ENCODE results near the gene ADAM22. TPM values are rescaled to one million over a fixed set of nuclear protein-coding genes. Genes with fewer than 3 reads are reported as not detected.

Gene ADAM22
- total and polyA plus RNA-seq, 4 donors = 27.2 to 178 (median 44.1) TPM

DNA sequence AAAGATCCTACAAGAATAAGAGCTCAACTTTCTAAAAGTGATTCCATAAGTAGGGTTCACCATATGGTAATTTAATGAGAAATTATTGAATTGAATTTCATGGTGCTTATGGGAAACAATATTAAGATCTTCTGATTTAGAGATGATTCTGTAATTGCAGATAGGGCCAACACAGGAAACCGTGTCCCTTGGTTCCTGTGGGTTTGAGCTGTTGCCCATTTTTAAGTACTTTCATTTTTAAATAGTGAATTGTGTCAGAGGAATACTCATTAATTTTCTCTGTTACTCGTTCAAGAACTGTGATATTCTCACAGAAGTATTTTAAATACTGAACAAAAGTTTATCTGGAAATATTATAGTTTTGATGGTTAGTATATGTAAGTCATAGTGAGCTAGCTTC lies 156.6 kb downstream of the ADAM22 start:
- Histone ChIP-seq H3K4me3 (ENCODE audit: low read depth, low read length) (no peak overlapping the region), H3K9me3 (ENCODE audit: control insufficient read depth, insufficient read depth, low read length) (no peaks in the 10 kb centered on the region), H3K27me3 (ENCODE audit: control insufficient read depth, insufficient read depth, low read length) (no peaks in the 10 kb centered on the region), H3K36me3 (ENCODE audit: control insufficient read depth, insufficient read depth, low read length) (no peaks in the 10 kb centered on the region), H3K4me1 (ENCODE audit: control insufficient read depth, insufficient read depth, low read length) (no peaks in the 10 kb centered on the region), H3K27ac (ENCODE audit: low read depth, low read length) (no peak overlapping the region)
- no CpG with 5 or more reads among the region's 2 CpGs for WGBS (ENCODE audit: insufficient coverage)
- no peak for DNase-seq (ENCODE audit: low read depth in 4 of 6, low spot score in 6 of 6)

DNA sequence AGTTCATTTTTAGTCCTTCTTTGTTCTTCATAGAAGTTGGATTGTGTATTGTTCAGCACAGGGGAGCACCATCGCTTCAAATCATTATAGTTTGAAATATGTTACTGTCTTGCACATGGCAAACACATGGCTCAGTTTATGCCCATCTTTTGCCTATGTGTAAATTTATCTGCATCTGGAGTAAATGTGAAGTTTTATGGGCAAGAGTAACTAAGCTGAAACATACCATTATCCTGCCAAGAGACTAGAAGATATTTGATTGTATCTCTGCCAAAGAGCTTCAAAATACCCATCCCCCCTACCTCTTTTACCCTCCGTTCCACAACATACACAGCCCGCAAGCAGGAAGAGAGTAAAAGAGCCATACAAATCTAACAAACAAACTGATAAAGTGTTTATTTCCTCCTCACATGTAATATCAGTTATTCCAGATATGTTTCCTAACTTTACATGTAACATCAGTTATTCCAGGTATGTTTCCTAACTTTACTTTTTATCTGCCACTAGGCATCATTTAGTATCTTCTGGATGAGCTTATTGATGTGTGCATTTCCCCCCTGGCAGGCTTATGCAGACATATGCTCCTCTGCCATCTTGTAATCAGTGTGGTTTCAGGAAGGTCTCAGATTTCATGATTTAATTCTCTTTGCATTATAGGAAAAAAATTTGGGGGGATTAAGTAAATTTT lies 158.1 kb downstream of the ADAM22 start:
- Histone ChIP-seq H3K4me1 (ENCODE audit: control insufficient read depth, insufficient read depth, low read length) (no peaks in the 10 kb centered on the region), H3K9me3 (ENCODE audit: control insufficient read depth, insufficient read depth, low read length) (no peaks in the 10 kb centered on the region), H3K4me3 (ENCODE audit: low read depth, low read length) (no peak overlapping the region), H3K27ac (ENCODE audit: low read depth, low read length) (no peak overlapping the region), H3K27me3 (ENCODE audit: control insufficient read depth, insufficient read depth, low read length) (no peaks in the 10 kb centered on the region), H3K36me3 (ENCODE audit: control insufficient read depth, insufficient read depth, low read length) (no peaks in the 10 kb centered on the region)
- WGBS (ENCODE audit: insufficient coverage) = no CpG with 5 or more reads among the region's 3 CpGs
- DNase-seq (ENCODE audit: low read depth in 4 of 6, low spot score in 6 of 6) = peak in 1 of 6 donors; percentile 30

DNA sequence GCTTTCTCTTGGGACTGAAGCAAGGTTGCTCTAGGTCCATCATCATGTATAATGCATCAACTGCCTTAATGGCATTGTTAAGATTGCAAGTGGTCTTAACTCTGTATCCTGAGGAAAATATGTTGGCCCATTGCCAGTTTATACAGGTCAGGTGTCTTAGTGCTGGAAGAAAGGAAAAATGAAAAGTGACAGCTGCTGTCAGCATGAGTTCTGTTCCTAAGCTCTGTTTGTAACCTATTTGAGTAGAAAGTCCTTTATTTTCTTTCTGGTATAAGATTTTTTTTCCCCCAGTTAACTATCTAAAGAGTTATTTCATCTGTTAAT lies 158.6 kb downstream of the ADAM22 start:
- no peaks in the 10 kb centered on the region for H3K36me3 ChIP-seq (ENCODE audit: control insufficient read depth, insufficient read depth, low read length)
- H3K27ac ChIP-seq (ENCODE audit: low read depth, low read length) = no peak overlapping the region
- no peak for DNase-seq (ENCODE audit: low read depth in 4 of 6, low spot score in 6 of 6)
- H3K4me1 ChIP-seq (ENCODE audit: control insufficient read depth, insufficient read depth, low read length) = no peaks in the 10 kb centered on the region
- no peaks in the 10 kb centered on the region for H3K9me3 ChIP-seq (ENCODE audit: control insufficient read depth, insufficient read depth, low read length)
- H3K27me3 ChIP-seq (ENCODE audit: control insufficient read depth, insufficient read depth, low read length) = no peaks in the 10 kb centered on the region
- no peak overlapping the region for H3K4me3 ChIP-seq (ENCODE audit: low read depth, low read length)

DNA sequence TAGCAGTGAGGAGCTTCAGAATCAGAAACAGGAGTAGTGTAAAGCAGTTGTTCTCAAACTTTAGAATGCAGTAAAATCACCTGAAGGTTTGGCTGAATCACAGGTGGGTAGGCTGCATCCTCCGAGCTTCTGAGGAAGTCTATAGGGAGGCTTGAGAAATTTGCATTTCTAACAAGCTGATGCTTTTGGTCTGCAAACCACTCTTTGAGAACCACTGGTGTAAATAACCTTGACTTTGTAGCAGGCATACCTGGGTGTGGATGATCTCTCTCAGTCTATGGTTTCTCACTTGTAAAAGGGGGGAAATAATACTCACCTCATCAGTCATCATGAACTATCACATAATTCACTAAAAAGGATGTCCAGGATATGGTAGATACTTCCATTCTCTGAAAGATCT lies 167.7 kb downstream of the ADAM22 start:
- H3K27ac ChIP-seq (ENCODE audit: low read depth, low read length) = no peak overlapping the region
- H3K4me1 ChIP-seq (ENCODE audit: control insufficient read depth, insufficient read depth, low read length) = no peaks in the 10 kb centered on the region
- no peak overlapping the region for H3K4me3 ChIP-seq (ENCODE audit: low read depth, low read length)
- DNase-seq (ENCODE audit: low read depth in 4 of 6, low spot score in 6 of 6) = no peak
- 82% methylated on average over 1 of the region's 1 CpG for WGBS (ENCODE audit: insufficient coverage)
- no peaks in the 10 kb centered on the region for H3K27me3 ChIP-seq (ENCODE audit: control insufficient read depth, insufficient read depth, low read length)
- H3K9me3 ChIP-seq (ENCODE audit: control insufficient read depth, insufficient read depth, low read length) = no peaks in the 10 kb centered on the region
- no peaks in the 10 kb centered on the region for H3K36me3 ChIP-seq (ENCODE audit: control insufficient read depth, insufficient read depth, low read length)

DNA sequence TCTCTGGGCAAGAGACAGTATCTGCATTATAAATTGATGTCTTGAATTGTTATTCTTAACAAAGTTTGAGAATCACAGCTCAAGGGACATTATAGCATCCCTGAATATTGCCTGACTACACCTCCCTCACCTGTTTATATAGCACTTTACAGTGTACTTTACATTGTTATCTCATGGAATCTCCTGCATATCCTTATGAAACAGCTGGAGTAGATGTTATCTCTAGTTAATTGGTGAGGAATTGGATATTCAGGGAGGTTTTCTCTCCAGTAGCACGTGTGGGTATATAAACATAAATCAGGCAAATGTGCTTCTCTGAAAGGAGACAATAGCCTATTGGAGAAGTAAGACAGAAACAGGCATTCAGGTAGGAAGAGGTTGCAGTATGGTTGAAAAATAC lies 168.6 kb downstream of the ADAM22 start:
- Histone ChIP-seq H3K4me1 (ENCODE audit: control insufficient read depth, insufficient read depth, low read length) (no peaks in the 10 kb centered on the region), H3K4me3 (ENCODE audit: low read depth, low read length) (no peak overlapping the region), H3K36me3 (ENCODE audit: control insufficient read depth, insufficient read depth, low read length) (no peaks in the 10 kb centered on the region), H3K27me3 (ENCODE audit: control insufficient read depth, insufficient read depth, low read length) (no peaks in the 10 kb centered on the region), H3K9me3 (ENCODE audit: control insufficient read depth, insufficient read depth, low read length) (no peaks in the 10 kb centered on the region), H3K27ac (ENCODE audit: low read depth, low read length) (no peak overlapping the region)
- no peak for DNase-seq (ENCODE audit: low read depth in 4 of 6, low spot score in 6 of 6)
- WGBS (ENCODE audit: insufficient coverage) = no CpG with 5 or more reads among the region's 1 CpG

DNA sequence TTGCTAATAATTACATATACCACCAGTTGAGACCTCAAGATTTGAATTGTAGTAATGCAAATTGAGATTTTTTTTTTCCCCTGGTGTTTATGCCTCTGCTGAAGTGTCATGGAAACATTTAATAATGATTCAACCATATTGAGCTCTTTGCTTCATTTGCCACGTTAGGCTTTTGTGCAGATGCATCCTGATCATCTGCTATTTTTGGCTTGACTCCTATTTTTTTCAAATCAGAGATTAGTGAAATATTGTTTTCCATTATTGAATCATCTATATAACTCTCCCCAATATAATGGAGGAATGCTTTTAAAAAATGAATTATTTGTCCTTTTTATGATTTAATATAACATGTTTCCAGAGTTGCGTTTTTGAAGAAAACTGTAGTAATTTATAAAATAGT lies 170.7 kb downstream of the ADAM22 start:
- no peak for DNase-seq (ENCODE audit: low read depth in 4 of 6, low spot score in 6 of 6)
- Histone ChIP-seq H3K9me3 (ENCODE audit: control insufficient read depth, insufficient read depth, low read length) (no peaks in the 10 kb centered on the region), H3K36me3 (ENCODE audit: control insufficient read depth, insufficient read depth, low read length) (no peaks in the 10 kb centered on the region), H3K4me3 (ENCODE audit: low read depth, low read length) (no peak overlapping the region), H3K4me1 (ENCODE audit: control insufficient read depth, insufficient read depth, low read length) (no peaks in the 10 kb centered on the region), H3K27me3 (ENCODE audit: control insufficient read depth, insufficient read depth, low read length) (no peaks in the 10 kb centered on the region), H3K27ac (ENCODE audit: low read depth, low read length) (no peak overlapping the region)
- WGBS (ENCODE audit: insufficient coverage) = no CpG with 5 or more reads among the region's 2 CpGs

DNA sequence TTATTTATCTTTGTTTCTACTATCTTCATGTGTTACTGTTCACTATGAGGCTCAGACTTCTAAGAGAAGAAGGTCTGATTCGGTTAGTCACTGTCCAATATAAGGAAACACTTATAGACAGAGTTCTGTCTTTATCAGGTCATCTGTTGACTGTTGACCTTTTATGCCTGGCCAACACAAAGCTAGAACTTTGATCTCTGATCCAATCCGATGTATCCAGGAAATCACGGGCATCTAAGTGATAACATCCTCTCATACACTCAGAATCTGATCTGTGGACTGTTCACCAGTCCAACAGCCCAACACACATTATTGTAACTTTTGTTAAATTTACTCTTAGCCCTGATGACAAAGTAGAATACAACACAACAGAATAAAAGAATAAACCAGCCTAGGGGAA lies 171.2 kb downstream of the ADAM22 start:
- Histone ChIP-seq H3K9me3 (ENCODE audit: control insufficient read depth, insufficient read depth, low read length) (no peaks in the 10 kb centered on the region), H3K27ac (ENCODE audit: low read depth, low read length) (no peak overlapping the region)
- WGBS (ENCODE audit: insufficient coverage) = 100% methylated on average over 3 of the region's 3 CpGs

DNA sequence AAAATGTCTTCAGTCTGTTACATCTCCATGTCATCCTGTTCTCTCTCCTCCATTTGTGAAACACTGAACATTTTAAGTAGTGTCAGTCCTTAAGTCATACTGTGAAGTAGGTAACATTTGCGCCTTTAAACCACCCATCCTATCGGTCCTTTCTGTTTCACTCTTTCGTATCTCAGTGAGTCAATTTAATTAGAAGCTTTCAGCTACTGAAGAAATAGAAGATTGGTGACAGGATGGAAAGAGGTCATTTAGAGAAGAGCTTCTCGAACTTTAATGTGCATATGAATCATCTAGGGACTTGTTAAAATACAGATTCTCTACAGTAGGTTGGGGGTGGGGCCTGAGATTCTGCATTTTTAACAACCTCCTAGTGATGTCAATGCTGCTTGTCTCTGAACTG lies 172.4 kb downstream of the ADAM22 start:
- no peak overlapping the region for H3K4me3 ChIP-seq (ENCODE audit: low read depth, low read length)
- DNase-seq (ENCODE audit: low read depth in 4 of 6, low spot score in 6 of 6) = no peak
- no peaks in the 10 kb centered on the region for H3K36me3 ChIP-seq (ENCODE audit: control insufficient read depth, insufficient read depth, low read length)
- no peaks in the 10 kb centered on the region for H3K4me1 ChIP-seq (ENCODE audit: control insufficient read depth, insufficient read depth, low read length)
- H3K9me3 ChIP-seq (ENCODE audit: control insufficient read depth, insufficient read depth, low read length) = no peaks in the 10 kb centered on the region
- no CpG with 5 or more reads among the region's 4 CpGs for WGBS (ENCODE audit: insufficient coverage)
- no peaks in the 10 kb centered on the region for H3K27me3 ChIP-seq (ENCODE audit: control insufficient read depth, insufficient read depth, low read length)
- H3K27ac ChIP-seq (ENCODE audit: low read depth, low read length) = no peak overlapping the region

More for the DNA sequence above, 171.2 kb downstream of the ADAM22 start:
- H3K36me3 ChIP-seq (ENCODE audit: control insufficient read depth, insufficient read depth, low read length) = no peaks in the 10 kb centered on the region
- no peaks in the 10 kb centered on the region for H3K4me1 ChIP-seq (ENCODE audit: control insufficient read depth, insufficient read depth, low read length)
- no peaks in the 10 kb centered on the region for H3K27me3 ChIP-seq (ENCODE audit: control insufficient read depth, insufficient read depth, low read length)
- no peak overlapping the region for H3K4me3 ChIP-seq (ENCODE audit: low read depth, low read length)
- no peak for DNase-seq (ENCODE audit: low read depth in 4 of 6, low spot score in 6 of 6)

DNA sequence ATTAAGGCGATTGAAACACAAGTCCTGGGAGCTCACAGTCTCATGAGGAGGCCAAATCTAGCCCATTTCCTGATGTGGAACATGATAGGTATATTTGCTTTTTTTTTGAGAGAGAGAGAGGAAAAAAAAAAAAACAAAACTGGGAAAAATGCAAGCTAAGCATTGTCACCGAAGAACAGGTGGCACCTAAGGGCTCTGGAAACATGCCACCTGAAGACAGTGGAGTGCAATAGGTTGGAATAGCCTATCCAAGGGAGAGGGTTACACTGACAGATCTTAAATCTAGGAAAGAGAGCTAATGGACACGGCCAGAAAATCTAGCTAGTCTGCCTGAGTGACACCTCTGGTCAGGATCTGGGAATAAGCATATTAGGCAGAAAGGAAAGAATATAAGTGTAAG lies 175.6 kb downstream of the ADAM22 start:
- Histone ChIP-seq H3K9me3 (ENCODE audit: control insufficient read depth, insufficient read depth, low read length) (no peaks in the 10 kb centered on the region), H3K4me1 (ENCODE audit: control insufficient read depth, insufficient read depth, low read length) (no peaks in the 10 kb centered on the region), H3K27ac (ENCODE audit: low read depth, low read length) (no peak overlapping the region), H3K27me3 (ENCODE audit: control insufficient read depth, insufficient read depth, low read length) (no peaks in the 10 kb centered on the region), H3K36me3 (ENCODE audit: control insufficient read depth, insufficient read depth, low read length) (no peaks in the 10 kb centered on the region), H3K4me3 (ENCODE audit: low read depth, low read length) (no peak overlapping the region)
- WGBS (ENCODE audit: insufficient coverage) = 96% methylated on average over 3 of the region's 3 CpGs
- no peak for DNase-seq (ENCODE audit: low read depth in 4 of 6, low spot score in 6 of 6)

DNA sequence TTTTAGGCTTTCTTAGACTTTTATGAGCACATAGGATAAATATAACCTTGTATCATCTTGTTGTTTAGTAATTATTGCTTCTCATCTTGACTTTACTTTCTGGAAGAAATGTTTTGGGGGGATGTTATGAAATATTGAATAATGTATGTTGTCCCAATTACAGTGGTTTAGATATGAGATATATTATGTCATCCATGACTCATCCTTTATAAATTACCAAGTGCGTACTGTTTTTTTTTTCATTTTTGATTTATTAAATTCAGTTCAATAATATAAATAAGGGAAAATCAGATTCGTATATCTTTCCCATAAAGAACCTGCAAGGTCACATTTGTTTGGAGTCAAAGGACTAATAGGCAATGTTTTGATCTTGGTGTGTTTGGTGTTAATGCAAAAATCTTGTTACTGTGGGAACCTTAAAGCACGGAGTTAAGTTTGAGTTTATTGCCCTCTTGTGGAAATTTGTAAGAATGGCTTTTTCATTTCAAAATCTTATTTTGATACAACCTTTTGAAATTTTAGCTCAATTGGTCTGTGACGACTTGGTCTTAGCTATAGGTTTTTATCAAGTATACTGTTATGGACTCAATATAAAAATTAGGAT lies 177.2 kb downstream of the ADAM22 start:
- Histone ChIP-seq H3K4me3 (ENCODE audit: low read depth, low read length) (no peak overlapping the region), H3K27ac (ENCODE audit: low read depth, low read length) (no peak overlapping the region), H3K36me3 (ENCODE audit: control insufficient read depth, insufficient read depth, low read length) (no peaks in the 10 kb centered on the region), H3K27me3 (ENCODE audit: control insufficient read depth, insufficient read depth, low read length) (no peaks in the 10 kb centered on the region), H3K4me1 (ENCODE audit: control insufficient read depth, insufficient read depth, low read length) (no peaks in the 10 kb centered on the region), H3K9me3 (ENCODE audit: control insufficient read depth, insufficient read depth, low read length) (no peaks in the 10 kb centered on the region)
- DNase-seq (ENCODE audit: low read depth in 4 of 6, low spot score in 6 of 6) = peak in 3 of 6 donors; percentile 20 to 84 (median 65)
- WGBS (ENCODE audit: insufficient coverage) = no CpG with 5 or more reads among the region's 4 CpGs

Data from spinal cord (tissue), 10 donors.